ENCODE results near the gene ACVR2B.

ACVR2B gene

DNA sequence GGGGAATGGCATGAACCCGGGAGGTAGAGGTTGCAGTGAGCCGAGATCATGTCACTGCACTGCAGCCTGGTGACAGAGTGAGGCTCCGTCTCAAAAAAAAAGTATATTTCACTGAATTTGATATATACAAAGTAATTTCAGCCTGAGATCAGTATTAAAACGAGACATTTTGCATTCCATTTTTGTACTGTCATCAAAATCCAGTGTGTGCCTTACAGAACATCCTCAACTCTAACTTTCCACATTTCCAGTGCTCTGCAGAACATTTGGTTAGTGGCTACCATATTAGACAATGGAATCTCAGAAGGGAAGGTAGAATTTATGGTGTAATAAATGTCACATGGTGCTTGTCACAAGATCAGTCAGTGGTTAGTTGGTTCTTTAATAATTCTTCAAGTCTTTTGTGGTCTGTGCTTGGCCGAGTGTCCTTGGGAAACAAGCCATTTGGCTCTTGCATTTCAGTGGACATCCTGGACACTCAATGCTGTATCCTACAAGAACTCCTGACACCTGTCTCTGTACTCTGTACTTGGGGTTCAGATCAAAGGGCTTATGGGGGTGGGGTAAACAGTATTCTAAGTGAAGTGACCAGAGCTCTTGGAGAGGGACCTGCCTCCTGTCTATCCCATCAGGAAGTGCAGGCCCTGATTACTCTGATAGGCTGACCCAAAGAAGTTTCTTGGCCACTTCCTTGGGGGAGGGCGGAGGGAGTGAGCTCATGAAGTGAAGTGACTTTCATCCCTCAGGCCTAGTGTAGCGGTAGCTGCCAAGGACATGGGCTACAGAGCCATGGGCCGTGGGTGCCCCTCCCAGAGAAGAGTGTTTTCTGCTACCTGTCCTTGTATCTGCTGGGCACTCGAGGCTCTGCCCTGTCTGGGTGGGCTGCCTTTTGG lies 3.7 kb downstream of the ACVR2B start:
- Histone ChIP-seq H3K27me3 (ENCODE audit: insufficient read depth, poor library complexity, severe bottlenecking) (no peaks in the 10 kb centered on the region), H3K4me3 (ENCODE audit: severe bottlenecking) (no peak overlapping the region), H3K9me3 (ENCODE audit: severe bottlenecking) (no peaks in the 10 kb centered on the region), H3K27ac (ENCODE audit: poor library complexity, severe bottlenecking) (no peak overlapping the region), H3K4me1 (ENCODE audit: insufficient read depth, poor library complexity, severe bottlenecking) (peaks cover 4% of the 10 kb centered on the region), H3K36me3 (ENCODE audit: low read depth) (no peaks in the 10 kb centered on the region)
- DNase-seq (ENCODE audit: low spot score), result no peak
- ATAC-seq (ENCODE audit: low read depth), result no peak
- TF ChIP-seq, protein P1, sequence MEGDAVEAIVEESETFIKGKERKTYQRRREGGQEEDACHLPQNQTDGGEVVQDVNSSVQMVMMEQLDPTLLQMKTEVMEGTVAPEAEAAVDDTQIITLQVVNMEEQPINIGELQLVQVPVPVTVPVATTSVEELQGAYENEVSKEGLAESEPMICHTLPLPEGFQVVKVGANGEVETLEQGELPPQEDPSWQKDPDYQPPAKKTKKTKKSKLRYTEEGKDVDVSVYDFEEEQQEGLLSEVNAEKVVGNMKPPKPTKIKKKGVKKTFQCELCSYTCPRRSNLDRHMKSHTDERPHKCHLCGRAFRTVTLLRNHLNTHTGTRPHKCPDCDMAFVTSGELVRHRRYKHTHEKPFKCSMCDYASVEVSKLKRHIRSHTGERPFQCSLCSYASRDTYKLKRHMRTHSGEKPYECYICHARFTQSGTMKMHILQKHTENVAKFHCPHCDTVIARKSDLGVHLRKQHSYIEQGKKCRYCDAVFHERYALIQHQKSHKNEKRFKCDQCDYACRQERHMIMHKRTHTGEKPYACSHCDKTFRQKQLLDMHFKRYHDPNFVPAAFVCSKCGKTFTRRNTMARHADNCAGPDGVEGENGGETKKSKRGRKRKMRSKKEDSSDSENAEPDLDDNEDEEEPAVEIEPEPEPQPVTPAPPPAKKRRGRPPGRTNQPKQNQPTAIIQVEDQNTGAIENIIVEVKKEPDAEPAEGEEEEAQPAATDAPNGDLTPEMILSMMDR (IDR thresholded peaks at IDR 0.05; ENCODE audit: poor library complexity, severe bottlenecking), result no peak

DNA sequence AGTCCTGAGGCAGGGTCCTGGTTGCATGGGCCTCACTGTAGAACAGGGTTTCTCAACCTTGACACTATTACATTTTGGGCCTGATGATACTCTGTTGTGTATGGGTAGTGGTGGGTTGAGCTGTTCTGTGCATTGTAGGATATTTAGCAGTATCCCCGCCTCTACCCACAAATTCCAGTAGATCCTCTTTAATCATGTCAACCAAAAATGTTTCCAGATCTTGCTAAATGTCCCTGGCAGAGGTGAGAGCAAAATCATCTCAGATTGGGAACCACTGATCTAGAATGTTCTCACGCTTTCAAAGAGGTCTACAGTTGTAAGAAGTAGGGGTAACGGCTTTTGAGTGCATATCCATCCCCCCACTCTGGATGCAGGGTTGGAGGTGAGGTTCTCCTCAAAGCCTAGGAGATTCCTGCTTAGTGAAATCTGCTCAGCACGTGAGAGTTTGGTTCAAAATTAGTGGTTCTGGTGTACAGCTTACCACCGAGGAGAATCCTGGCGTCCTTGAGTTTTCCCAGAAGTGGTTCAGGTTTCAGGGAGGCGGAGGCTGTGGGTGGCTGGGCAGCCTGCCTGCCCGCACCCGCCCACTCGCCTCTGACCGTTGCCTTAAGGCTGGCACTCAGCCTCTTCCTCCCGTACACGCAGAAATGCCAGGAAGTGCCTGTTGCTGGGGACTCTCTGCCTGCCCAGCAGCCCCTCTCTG lies 5.3 kb downstream of the ACVR2B start:
- H3K27me3 ChIP-seq (ENCODE audit: insufficient read depth, poor library complexity, severe bottlenecking), result no peaks in the 10 kb centered on the region
- no peaks in the 10 kb centered on the region for H3K9me3 ChIP-seq (ENCODE audit: severe bottlenecking)
- peaks cover 4% of the 10 kb centered on the region for H3K4me1 ChIP-seq (ENCODE audit: insufficient read depth, poor library complexity, severe bottlenecking)
- no peaks in the 10 kb centered on the region for H3K36me3 ChIP-seq (ENCODE audit: low read depth)
- no peak overlapping the region for H3K4me3 ChIP-seq (ENCODE audit: severe bottlenecking)
- ATAC-seq (ENCODE audit: low read depth), result peak; percentile 75
- TF ChIP-seq, protein P1 (IDR thresholded peaks at IDR 0.05; ENCODE audit: poor library complexity, severe bottlenecking), result no peak
- peak overlapping the region; percentile 18 for H3K27ac ChIP-seq (ENCODE audit: poor library complexity, severe bottlenecking)
- DNase-seq (ENCODE audit: low spot score), result no peak

DNA sequence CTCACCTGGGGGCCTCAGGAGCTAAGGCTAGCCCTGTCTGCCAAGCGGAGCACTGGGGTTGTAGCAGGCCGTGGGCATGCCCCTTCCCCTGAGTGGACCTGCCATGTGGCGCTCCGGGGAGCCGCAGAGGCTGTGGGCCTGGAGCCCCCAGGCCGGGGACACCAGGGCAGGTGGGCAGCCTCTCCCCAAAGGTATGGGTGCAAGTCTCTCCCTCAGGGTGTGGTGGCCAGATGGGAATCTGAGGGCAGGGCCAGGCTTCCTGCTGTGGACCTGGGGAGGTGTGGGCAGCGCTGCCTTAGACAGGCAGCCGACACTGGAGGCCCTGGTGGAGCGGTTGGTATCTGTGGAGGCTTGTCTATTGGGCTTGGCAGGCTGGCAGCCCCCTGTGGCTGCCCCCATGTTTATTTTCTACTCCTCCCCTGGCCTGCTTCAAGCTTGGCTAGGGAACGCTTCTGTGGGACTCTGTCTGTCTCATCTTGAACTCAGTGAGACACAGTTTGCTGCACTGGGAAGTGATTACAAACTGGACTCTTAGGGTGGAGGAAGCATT lies 5.9 kb downstream of the ACVR2B start:
- ATAC-seq (ENCODE audit: low read depth), result no peak
- peak overlapping the region; percentile 18 for H3K27ac ChIP-seq (ENCODE audit: poor library complexity, severe bottlenecking)
- no peak for DNase-seq (ENCODE audit: low spot score)
- H3K4me3 ChIP-seq (ENCODE audit: severe bottlenecking), result peak overlapping the region; percentile 10
- TF ChIP-seq, protein P1 (IDR thresholded peaks at IDR 0.05; ENCODE audit: poor library complexity, severe bottlenecking), result no peak
- no peaks in the 10 kb centered on the region for H3K9me3 ChIP-seq (ENCODE audit: severe bottlenecking)
- H3K27me3 ChIP-seq (ENCODE audit: insufficient read depth, poor library complexity, severe bottlenecking), result no peaks in the 10 kb centered on the region
- peaks cover 4% of the 10 kb centered on the region for H3K4me1 ChIP-seq (ENCODE audit: insufficient read depth, poor library complexity, severe bottlenecking)
- H3K36me3 ChIP-seq (ENCODE audit: low read depth), result no peaks in the 10 kb centered on the region

DNA sequence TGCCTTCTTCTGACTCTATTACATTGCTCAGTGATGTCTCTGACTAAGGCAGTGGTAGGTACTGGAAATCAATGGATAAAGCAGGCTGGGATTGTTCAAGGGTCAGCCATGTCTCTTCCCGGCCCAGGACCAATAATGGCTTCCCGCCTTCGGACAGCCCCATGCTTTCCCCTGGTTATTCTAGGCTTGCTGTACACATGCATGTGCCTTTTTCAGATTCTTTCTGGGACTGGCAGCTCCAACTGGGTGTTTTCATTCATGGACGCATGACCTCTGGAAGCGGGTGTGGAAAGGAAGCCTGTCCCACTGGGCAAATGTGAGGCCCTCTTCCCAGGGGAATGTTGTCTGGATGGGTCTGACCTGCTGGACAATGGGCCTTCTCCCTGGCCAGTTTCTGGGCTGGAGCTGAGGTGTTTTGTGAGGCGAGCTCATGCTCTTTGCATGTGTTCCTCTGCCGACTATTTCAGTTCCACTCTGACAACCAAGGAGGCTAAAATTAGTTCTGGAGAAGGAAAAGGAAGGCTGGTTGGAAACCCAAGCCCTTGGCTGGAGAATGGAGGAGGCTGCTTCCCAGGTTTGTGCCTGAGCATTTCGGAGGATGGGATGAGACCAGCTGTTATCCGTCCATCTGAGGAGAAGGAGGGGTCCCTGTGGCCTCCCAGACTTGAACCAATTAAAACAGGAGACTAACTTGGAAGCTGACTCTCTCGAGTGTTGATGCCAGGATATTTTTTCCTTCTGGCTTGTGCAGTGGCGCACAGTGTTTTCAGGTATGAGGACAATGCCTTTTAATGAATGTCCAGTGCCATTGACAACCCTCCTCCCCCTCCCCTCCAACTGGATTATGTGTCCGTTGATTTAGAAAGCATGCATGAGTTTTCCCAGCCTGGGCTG lies 6.9 kb downstream of the ACVR2B start:
- DNase-seq (ENCODE audit: low spot score) (no peak), ATAC-seq (ENCODE audit: low read depth) (no peak)
- H3K4me3 ChIP-seq (ENCODE audit: severe bottlenecking), result no peak overlapping the region
- no peaks in the 10 kb centered on the region for H3K27me3 ChIP-seq (ENCODE audit: insufficient read depth, poor library complexity, severe bottlenecking)
- H3K4me1 ChIP-seq (ENCODE audit: insufficient read depth, poor library complexity, severe bottlenecking), result peaks cover 4% of the 10 kb centered on the region
- H3K27ac ChIP-seq (ENCODE audit: poor library complexity, severe bottlenecking), result no peak overlapping the region
- no peaks in the 10 kb centered on the region for H3K9me3 ChIP-seq (ENCODE audit: severe bottlenecking)
- TF ChIP-seq, protein P1 (IDR thresholded peaks at IDR 0.05; ENCODE audit: poor library complexity, severe bottlenecking), result no peak
- no peaks in the 10 kb centered on the region for H3K36me3 ChIP-seq (ENCODE audit: low read depth)
